Neuronal stem cell (in vitro differentiated cells): ENCODE measurements around the gene TTLL12.

Source experiments
- DNase-seq: peaks from one replicate; pipeline ENCODE4 v3.0.0-alpha.2; 2013; ENCODE audit warnings: low spot score
- H2AFZ ChIP-seq: one replicate; pipeline ENCODE4 v1.6.1; 2013; ENCODE audit warnings: mild to moderate bottlenecking, low read length, inconsistent platforms
- H2AK5ac ChIP-seq: 2 replicates; pipeline ENCODE4 v1.6.1; 2013; ENCODE audit warnings: low read depth, mild to moderate bottlenecking, inconsistent platforms, low read length, moderate library complexity, mixed read lengths
- H2BK120ac ChIP-seq: 2 replicates; pipeline ENCODE4 v1.6.1; 2013; ENCODE audit warnings: low read depth, mild to moderate bottlenecking, inconsistent platforms, low read length, moderate library complexity, mixed read lengths
- H2BK12ac ChIP-seq: one replicate; pipeline ENCODE4 v1.6.1; 2013; ENCODE audit warnings: low read length, inconsistent platforms
- H2BK15ac ChIP-seq: 2 replicates; pipeline ENCODE4 v1.6.1; 2013; ENCODE audit warnings: mild to moderate bottlenecking, low read length, inconsistent platforms, mixed read lengths
- H2BK5ac ChIP-seq: one replicate; pipeline ENCODE4 v1.6.1; 2013; ENCODE audit warnings: inconsistent platforms, mild to moderate bottlenecking, low read length, moderate library complexity
- H3K14ac ChIP-seq: one replicate; pipeline ENCODE4 v1.6.1; 2013; ENCODE audit warnings: low read length, inconsistent platforms
- H3K18ac ChIP-seq: 2 replicates; pipeline ENCODE4 v1.6.1; 2013; ENCODE audit warnings: low read length, inconsistent platforms
- H3K23ac ChIP-seq: 2 replicates; pipeline ENCODE4 v1.6.1; 2013; ENCODE audit warnings: low read depth, mild to moderate bottlenecking, mixed read lengths, low read length, inconsistent platforms; ENCODE audit not compliant: poor library complexity
- H3K27ac ChIP-seq: replicated peaks from 3 replicates; pipeline ENCODE4 v1.5.1; 2013; ENCODE audit warnings: low read length, inconsistent platforms
- H3K27me3 ChIP-seq, 3 experiments: 2 replicates each; pipeline ENCODE4 v1.6.1; 2013; ENCODE audit warnings: low read length in 3 of 3, mild to moderate bottlenecking in 2 of 3, inconsistent platforms in 1 of 3, low read depth in 1 of 3, mixed read lengths in 1 of 3, moderate library complexity in 1 of 3; ENCODE audit not compliant: control insufficient read depth in 3 of 3, insufficient read depth in 3 of 3
- H3K36me3 ChIP-seq, 2 donors: replicated peaks in 1 of 2; 2 replicates each; pipeline ENCODE4 v1.6.1; 2013; ENCODE audit warnings: low read length in 2 of 2; ENCODE audit not compliant: control insufficient read depth in 2 of 2, insufficient read depth in 2 of 2
- H3K4ac ChIP-seq: 2 replicates; pipeline ENCODE4 v1.6.1; 2013; ENCODE audit warnings: inconsistent platforms, mild to moderate bottlenecking, low read length, moderate library complexity
- H3K4me1 ChIP-seq, 2 donors: 1 replicate in 1 of 2; 2 replicates in 1 of 2; pipeline ENCODE4 v1.6.1; 2013; ENCODE audit warnings: low read length in 2 of 2, low read depth in 1 of 2; ENCODE audit not compliant: control insufficient read depth in 2 of 2, insufficient read depth in 1 of 2
- H3K4me2 ChIP-seq: one replicate; pipeline ENCODE4 v1.6.1; 2013; ENCODE audit warnings: mild to moderate bottlenecking, low read length, inconsistent platforms; ENCODE audit not compliant: insufficient read depth, poor library complexity, severe bottlenecking
- H3K4me3 ChIP-seq, 2 donors: 2 replicates each; pipeline ENCODE4 v1.5.1; 2013; ENCODE audit warnings: low read length in 2 of 2, mild to moderate bottlenecking in 2 of 2, inconsistent platforms in 1 of 2, moderate library complexity in 1 of 2
- H3K79me1 ChIP-seq: one replicate; pipeline ENCODE4 v1.6.1; 2013; ENCODE audit warnings: low read depth, mild to moderate bottlenecking, inconsistent platforms, low read length, moderate library complexity
- H3K9ac ChIP-seq: one replicate; pipeline ENCODE4 v1.6.1; 2013; ENCODE audit warnings: mild to moderate bottlenecking, low read depth, low read length, inconsistent platforms; ENCODE audit not compliant: poor library complexity
- H3K9me3 ChIP-seq, 2 donors: replicated peaks in 1 of 2; 2 replicates each; pipeline versions ENCODE3 to v1.6.1; 2013; ENCODE audit warnings: low read length in 2 of 2, mild to moderate bottlenecking in 2 of 2, inconsistent platforms in 1 of 2, low read depth in 1 of 2, mixed read lengths in 1 of 2, moderate library complexity in 1 of 2; ENCODE audit not compliant: control insufficient read depth in 2 of 2, insufficient read depth in 1 of 2
- H4K8ac ChIP-seq: one replicate; pipeline ENCODE4 v1.6.1; 2013; ENCODE audit warnings: low read depth, mild to moderate bottlenecking, inconsistent platforms, low read length, moderate library complexity
- H4K91ac ChIP-seq: one replicate; pipeline ENCODE4 v1.6.1; 2013; ENCODE audit warnings: low read length, low read depth, mild to moderate bottlenecking, inconsistent platforms; ENCODE audit not compliant: poor library complexity
- WGBS, 2 donors: extraction: QIAGEN DNeasy Blood & Tissue Kit; methylation state at CpG; one replicate each; pipeline ENCODE4 v1.1.7; 2013; ENCODE audit warnings: missing lambda C conversion rate in 2 of 2, mixed read lengths in 1 of 2; ENCODE audit not compliant: insufficient read length in 2 of 2, insufficient replicate concordance in 1 of 2; ENCODE audit errors: extremely low coverage in 2 of 2; 5-methylcytosine and 5-hydroxymethylcytosine counted together

The TTLL12 gene

GRCh38 chr22:43191831-43192230 is 4.9 kb upstream of the TTLL12 start:
- no peak overlapping the region for H2AFZ ChIP-seq
- no peak overlapping the region for H2BK12ac ChIP-seq
- no peak overlapping the region for H3K9ac ChIP-seq
- no peak overlapping the region for H3K4me3 ChIP-seq
- H3K4me2 ChIP-seq, result no peak overlapping the region
- no peaks in the 10 kb centered on the region for H3K36me3 ChIP-seq
- H4K91ac ChIP-seq, result no peak overlapping the region
- no peak overlapping the region for H2BK15ac ChIP-seq
- peaks cover 0 to 4% of the 10 kb centered on the region in 2 donors for H3K4me1 ChIP-seq
- H3K27ac ChIP-seq, result no peak overlapping the region
- no peak overlapping the region for H3K23ac ChIP-seq
- no peak overlapping the region for H3K4ac ChIP-seq
- no peaks in the 10 kb centered on the region for H3K79me1 ChIP-seq
- DNase-seq, result no peak
- no peak overlapping the region for H4K8ac ChIP-seq
- no peak overlapping the region for H2AK5ac ChIP-seq
- no peak overlapping the region for H3K18ac ChIP-seq
- H2BK120ac ChIP-seq, result no peak overlapping the region
- no peak overlapping the region for H2BK5ac ChIP-seq
- no peaks in the 10 kb centered on the region for H3K27me3 ChIP-seq
- H3K9me3 ChIP-seq, result peaks cover 5 to 6% of the 10 kb centered on the region in 2 donors
- H3K14ac ChIP-seq, result no peak overlapping the region

GRCh38 chr22:43188829-43189545 is 2.1 kb upstream of the TTLL12 start:
- peaks cover 7% of the 10 kb centered on the region for H3K79me1 ChIP-seq
- peaks cover 10 to 14% of the 10 kb centered on the region in 2 donors for H3K4me1 ChIP-seq
- no CpG with 5 or more reads among the region's 5 CpGs for WGBS, 2 donors
- no peak overlapping the region for H2BK12ac ChIP-seq
- H2AK5ac ChIP-seq, result no peak overlapping the region
- no peak overlapping the region for H3K23ac ChIP-seq
- peak overlapping the region; percentile 86 for H2AFZ ChIP-seq
- H2BK120ac ChIP-seq, result no peak overlapping the region
- H3K9ac ChIP-seq, result no peak overlapping the region
- no peak overlapping the region for H4K91ac ChIP-seq
- no peak overlapping the region for H2BK15ac ChIP-seq
- no peaks in the 10 kb centered on the region for H3K27me3 ChIP-seq
- no peak overlapping the region for H3K14ac ChIP-seq
- DNase-seq, result no peak
- no peak overlapping the region for H3K27ac ChIP-seq
- H4K8ac ChIP-seq, result no peak overlapping the region
- H3K4ac ChIP-seq, result no peak overlapping the region
- H2BK5ac ChIP-seq, result no peak overlapping the region
- H3K36me3 ChIP-seq, result no peaks in the 10 kb centered on the region
- no peak overlapping the region for H3K4me3 ChIP-seq
- H3K9me3 ChIP-seq, result peaks cover 2 to 6% of the 10 kb centered on the region in 2 donors
- no peak overlapping the region for H3K18ac ChIP-seq
- H3K4me2 ChIP-seq, result no peak overlapping the region

- peaks cover 9% of the 10 kb centered on the region for H3K79me1 ChIP-seq
- peak overlapping the region; percentile 19 for H3K4me2 ChIP-seq
- peak overlapping the region; percentile 92 for H2AFZ ChIP-seq
- H3K4me3 ChIP-seq, result peak overlapping the region; percentile 40 to 66
- H2AK5ac ChIP-seq, result no peak overlapping the region
- H3K14ac ChIP-seq, result no peak overlapping the region
- H3K36me3 ChIP-seq, result peaks cover 5 to 8% of the 10 kb centered on the region in 2 donors
- peak; percentile 93 for DNase-seq
- no peak overlapping the region for H2BK15ac ChIP-seq
- no peak overlapping the region for H2BK12ac ChIP-seq
- H4K91ac ChIP-seq, result no peak overlapping the region
- H3K4me1 ChIP-seq, result peaks cover 10 to 14% of the 10 kb centered on the region in 2 donors
- no peak overlapping the region for H4K8ac ChIP-seq
- no peaks in the 10 kb centered on the region for H3K27me3 ChIP-seq
- H2BK5ac ChIP-seq, result no peak overlapping the region
- peak overlapping the region; percentile 4 for H3K18ac ChIP-seq
- no peak overlapping the region for H2BK120ac ChIP-seq
- H3K23ac ChIP-seq, result no peak overlapping the region
- peak overlapping the region; percentile 81 for H3K27ac ChIP-seq
- no peak overlapping the region for H3K9ac ChIP-seq
- WGBS, 2 donors, result no CpG with 5 or more reads among the region's 86 CpGs
- H3K9me3 ChIP-seq, result peaks cover 2 to 6% of the 10 kb centered on the region in 2 donors
- H3K4ac ChIP-seq, result no peak overlapping the region
These were observed 501 bp upstream of the TTLL12 start for GRCh38 chr22:43187171-43188099.

- WGBS, 2 donors, result no CpG with 5 or more reads among the region's 12 CpGs
These were observed 1.1 kb downstream of the TTLL12 start for GRCh38 chr22:43185860-43186261.

More at GRCh38 chr22:43185860-43186261, 1.1 kb downstream of the TTLL12 start:
- Histone ChIP-seq H4K91ac (no peak overlapping the region), H3K4me2 (peak overlapping the region; percentile 95), H2BK5ac (no peak overlapping the region), H3K27ac (no peak overlapping the region), H3K14ac (no peak overlapping the region), H3K4me1 (peaks cover 10 to 14% of the 10 kb centered on the region in 2 donors), H2AK5ac (peak overlapping the region; percentile 96), H2AFZ (peak overlapping the region; percentile 94), H3K27me3 (no peaks in the 10 kb centered on the region), H2BK12ac (no peak overlapping the region), H3K18ac (peak overlapping the region; percentile 44), H3K79me1 (peaks cover 12% of the 10 kb centered on the region), H3K4me3 (peak overlapping the region; percentile 63 to 92), H3K9me3 (no peaks in the 10 kb centered on the region), H2BK15ac (peak overlapping the region; percentile 9), H2BK120ac (no peak overlapping the region), H3K23ac (no peak overlapping the region), H3K9ac (peak overlapping the region; percentile 64), H3K4ac (no peak overlapping the region), H3K36me3 (peaks cover 16 to 20% of the 10 kb centered on the region in 2 donors), H4K8ac (no peak overlapping the region)
- DNase-seq, result no peak
